Stimulated activated CD4-positive, alpha-beta T cell treated with anti-CD3 and anti-CD28 coated beads, Interleukin-1b, Interleukin-23, amount 100 ng/mL, for 24 hours (primary cell): ENCODE measurements around the gene ARHGAP10.

Experiments
- DNase-seq, 4 experiments: peaks; one replicate each; pipeline ENCODE4 v3.0.0-alpha.2; 2020; ENCODE audit warnings: low read depth in 4 of 4, low spot score in 1 of 4

The ARHGAP10 gene

GRCh38 chr4:148118633-148119032, 386.7 kb downstream of the ARHGAP10 start:
- DNase-seq, result no peak

- no peak for DNase-seq
These were observed 388.3 kb downstream of the ARHGAP10 start for GRCh38 chr4:148120216-148120615.
